ENCODE measurements around the gene HPDL.

HPDL gene

GRCh38 chr1:45322486-45323040, 4.1 kb upstream of the HPDL start:
- no peak for DNase-seq (ENCODE audit: low read depth in 1 of 2, low spot score in 1 of 2)

DNA sequence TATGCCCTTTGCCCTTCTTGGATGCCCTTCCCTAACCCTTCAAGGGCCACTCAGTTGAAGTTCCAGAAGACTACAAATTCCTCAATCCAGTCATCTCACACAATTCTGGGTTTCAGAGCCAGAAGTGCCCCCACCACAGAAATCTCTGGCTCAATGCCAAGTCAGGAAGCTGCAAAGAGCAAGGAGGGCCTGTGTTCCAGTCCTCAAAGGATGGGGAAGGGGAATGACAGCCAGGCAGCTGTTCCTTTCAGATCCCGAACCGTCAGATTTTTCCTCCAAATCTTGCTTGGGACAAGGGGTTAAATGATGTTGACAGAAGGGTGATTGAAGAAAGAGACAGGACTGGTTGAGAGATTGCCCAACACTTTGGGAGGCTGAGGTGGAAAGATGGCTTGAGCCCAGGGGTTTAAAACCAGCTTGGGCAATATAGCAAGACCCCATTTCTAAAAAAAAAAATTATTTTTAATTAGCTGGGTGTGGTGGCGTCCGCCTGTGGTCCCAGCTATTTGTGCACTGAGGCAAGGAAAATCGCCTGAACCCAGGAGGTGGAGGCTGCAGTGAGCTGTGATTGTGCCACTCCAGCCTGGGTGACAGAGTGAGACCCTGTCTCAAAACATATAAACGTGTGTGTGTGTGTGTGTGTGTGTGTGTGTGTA, 716 bp upstream of the HPDL start:
- DNase-seq (ENCODE audit: low read depth in 1 of 2, low spot score in 1 of 2), result no peak

DNA sequence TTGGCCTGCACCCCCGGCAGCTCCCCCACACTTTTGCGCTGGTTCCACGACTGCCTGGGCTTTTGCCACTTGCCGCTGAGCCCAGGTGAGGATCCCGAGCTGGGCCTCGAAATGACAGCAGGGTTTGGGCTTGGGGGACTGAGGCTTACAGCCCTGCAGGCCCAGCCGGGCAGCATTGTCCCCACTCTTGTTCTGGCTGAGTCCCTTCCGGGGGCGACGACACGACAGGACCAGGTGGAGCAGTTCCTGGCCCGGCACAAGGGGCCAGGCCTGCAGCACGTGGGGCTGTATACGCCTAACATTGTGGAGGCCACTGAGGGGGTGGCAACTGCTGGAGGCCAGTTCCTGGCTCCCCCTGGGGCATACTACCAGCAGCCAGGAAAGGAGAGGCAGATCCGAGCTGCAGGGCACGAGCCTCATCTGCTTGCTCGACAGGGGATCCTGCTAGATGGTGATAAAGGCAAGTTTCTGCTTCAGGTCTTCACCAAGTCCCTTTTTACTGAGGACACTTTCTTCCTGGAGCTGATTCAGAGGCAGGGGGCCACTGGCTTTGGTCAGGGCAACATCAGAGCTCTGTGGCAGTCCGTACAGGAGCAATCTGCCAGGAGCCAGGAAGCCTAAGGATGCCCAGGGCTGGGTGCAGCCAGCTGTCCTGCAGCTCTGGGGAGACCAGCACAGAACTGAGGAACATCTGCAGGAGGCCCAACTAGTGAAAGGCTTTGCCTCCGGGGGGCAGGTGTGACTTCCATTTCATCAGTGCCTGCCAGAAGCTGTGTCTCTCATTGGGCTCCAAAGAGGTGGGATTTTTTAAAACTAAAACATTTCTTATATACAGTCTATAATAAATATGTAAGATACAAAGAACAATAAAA, 1.2 kb downstream of the HPDL start:
- DNase-seq (ENCODE audit: low read depth in 1 of 2, low spot score in 1 of 2), result no peak

DNA sequence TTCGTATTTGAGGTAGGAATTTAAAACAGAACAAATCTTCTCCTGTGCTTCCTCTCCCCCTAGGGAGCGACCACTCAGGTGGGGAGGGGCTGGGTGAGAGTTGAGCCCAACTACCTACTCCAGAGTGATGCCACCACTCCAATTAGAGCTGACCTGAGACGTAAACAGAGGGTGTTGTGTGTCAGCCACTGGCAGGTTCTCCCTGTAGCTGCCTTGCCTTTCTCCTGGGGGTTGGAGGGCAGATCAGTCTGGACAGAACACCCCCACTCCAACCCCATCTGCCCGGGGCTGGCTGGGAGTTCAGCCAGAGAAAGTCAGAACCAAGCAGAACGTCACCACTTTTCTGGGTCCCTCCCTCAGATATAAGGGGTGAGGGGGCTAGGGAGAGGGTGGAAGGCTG, 2.0 kb downstream of the HPDL start:
- no peak for DNase-seq (ENCODE audit: low read depth in 1 of 2, low spot score in 1 of 2)

DNA sequence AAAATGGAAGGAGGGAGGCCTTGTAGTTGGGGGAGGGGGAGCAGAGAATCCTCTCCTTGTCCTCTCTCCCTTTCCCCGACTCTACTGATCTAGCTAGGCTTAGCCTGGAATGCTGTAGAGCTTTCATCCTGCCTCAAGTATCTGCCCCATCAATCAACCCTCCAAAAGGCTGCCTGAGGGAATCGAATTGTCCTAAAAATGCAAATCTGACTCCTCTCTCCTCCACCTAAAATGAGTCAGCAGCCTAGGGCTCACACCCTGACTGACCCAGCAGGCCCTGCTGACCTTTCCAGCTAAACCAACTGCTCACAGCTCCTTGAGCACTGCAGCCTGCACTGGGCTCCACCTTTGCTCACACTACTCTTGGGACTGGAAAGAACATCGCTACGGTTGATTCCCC, 2.8 kb downstream of the HPDL start:
- no peak for DNase-seq (ENCODE audit: low read depth in 1 of 2, low spot score in 1 of 2)

DNA sequence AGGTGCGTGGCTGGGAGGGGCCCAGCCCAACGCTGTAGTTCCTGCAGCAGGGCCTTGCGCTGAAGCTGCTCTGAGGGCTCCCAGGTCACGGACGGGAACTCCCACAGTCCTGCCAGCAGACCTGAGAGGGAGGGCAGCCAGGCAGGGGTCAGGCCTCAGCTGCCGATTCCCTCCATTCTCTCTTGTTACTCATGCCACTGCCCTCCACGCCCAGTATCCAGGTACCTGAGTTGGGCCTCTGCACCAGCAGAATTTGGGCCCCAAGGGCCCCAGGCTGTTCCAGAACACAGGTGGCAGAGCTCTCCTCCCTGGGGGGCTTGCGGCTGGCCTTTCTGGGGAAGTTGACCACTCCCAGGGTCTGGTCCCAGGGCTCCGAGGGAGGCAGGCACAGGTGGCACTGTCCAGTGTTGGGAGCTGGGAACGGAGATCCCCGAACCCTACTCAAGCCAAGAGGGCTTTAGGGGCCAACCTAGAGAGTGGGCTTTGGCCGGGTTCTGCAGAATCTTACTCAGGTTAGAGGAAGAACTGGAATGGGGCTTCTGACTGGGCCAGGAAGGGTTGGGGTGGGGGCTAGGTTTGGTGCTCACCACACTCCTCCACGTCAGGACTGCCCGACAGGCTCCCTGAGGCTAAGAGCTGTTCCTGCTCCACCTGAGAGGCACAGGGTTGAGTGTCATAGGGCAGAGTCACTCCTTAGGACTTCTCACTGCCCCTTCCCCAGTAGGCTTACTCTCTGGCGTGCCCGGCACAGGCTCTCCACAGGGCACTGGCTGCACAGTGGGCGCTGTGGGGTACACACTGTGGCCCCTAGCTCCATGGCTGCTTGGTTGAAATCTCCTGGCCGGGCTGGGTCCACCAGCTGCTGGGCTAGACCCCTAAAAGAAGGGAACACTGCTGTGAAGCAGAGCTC, 5.0 kb downstream of the HPDL start:
- DNase-seq (ENCODE audit: low read depth in 1 of 2, low spot score in 1 of 2), result no peak

DNA sequence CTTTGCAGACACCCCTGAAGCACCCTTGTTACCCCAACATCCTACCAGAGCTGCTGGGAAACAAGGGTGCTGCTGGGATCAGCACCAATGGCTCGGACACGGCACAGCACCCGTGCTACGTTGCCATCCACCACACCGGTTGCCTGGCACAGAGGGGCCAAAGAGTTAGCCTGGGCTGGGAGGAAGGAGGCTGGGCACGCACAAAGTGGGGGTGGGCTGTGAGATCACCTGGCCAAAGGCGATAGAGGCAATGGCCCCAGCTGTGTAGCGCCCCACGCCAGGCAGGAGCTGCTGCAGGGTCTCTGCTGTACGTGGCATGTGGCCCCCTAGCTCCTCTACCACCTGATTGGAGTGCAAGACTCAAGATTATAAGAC, 5.6 kb downstream of the HPDL start:
- no peak for DNase-seq (ENCODE audit: low read depth in 1 of 2, low spot score in 1 of 2)

DNA sequence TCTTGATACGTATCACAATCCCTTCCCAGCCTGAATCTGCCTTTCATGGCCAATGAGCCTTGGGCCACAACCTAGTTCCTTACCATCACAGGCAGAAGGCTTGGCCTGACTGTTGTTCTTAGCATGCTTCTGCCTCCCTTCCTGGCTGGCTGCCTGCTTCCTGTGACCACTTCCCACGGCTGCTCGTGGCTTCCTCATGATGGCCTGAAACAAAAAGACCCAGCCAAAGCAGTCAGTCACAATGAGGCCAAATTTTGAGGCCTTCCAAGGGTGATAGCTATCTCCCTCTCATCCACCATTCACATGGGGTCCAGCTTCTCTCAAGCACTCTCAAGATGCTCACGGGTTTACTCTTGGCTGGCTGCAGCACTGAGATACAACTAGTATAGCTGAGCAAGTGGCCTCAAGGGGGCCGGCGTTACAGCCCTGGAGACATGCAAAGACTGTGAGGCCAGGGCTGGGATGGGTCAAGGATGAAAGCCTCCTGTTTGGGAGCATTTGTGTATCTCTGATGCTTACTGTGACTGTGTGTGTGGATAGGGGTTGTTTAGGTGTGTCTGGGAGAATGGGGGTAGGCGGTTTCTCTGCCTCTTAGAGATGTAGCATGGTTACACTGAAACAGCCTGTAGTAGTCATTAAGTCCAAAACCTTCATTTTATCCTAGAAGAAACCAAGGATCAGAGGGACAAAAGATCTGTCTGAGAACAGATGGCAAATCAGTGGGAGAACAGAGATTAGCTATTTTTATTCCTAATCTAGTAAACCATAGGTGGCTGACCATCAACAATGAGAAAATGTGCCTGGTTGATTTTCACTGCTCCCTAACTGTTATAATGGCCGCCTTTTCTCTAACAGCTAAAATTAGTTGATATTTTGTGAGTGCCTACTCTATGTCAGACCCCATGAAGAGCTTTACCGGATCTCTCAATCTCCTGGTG, 7.9 kb downstream of the HPDL start:
- no peak for DNase-seq (ENCODE audit: low read depth in 1 of 2, low spot score in 1 of 2)

- DNase-seq (ENCODE audit: low read depth in 1 of 2, low spot score in 1 of 2), result no peak
Observed at GRCh38 chr1:45335855-45336324, 9.2 kb downstream of the HPDL start.

GRCh38 chr1:45337630-45338325, 11.1 kb downstream of the HPDL start:
- DNase-seq (ENCODE audit: low read depth in 1 of 2, low spot score in 1 of 2), result no peak

GRCh38 chr1:45339789-45340558, 13.3 kb downstream of the HPDL start, which contains the start of the genes MUTYH and TOE1:
MUTYH (minus strand) TSS chr1:45340440; CDS start chr1:45334505, 5,935 bp downstream.
TOE1 (plus strand) TSS chr1:45340170; CDS start chr1:45340253, 83 bp downstream.
- DNase-seq (ENCODE audit: low read depth in 1 of 2, low spot score in 1 of 2), result peak; percentile 86 to 94

DNA sequence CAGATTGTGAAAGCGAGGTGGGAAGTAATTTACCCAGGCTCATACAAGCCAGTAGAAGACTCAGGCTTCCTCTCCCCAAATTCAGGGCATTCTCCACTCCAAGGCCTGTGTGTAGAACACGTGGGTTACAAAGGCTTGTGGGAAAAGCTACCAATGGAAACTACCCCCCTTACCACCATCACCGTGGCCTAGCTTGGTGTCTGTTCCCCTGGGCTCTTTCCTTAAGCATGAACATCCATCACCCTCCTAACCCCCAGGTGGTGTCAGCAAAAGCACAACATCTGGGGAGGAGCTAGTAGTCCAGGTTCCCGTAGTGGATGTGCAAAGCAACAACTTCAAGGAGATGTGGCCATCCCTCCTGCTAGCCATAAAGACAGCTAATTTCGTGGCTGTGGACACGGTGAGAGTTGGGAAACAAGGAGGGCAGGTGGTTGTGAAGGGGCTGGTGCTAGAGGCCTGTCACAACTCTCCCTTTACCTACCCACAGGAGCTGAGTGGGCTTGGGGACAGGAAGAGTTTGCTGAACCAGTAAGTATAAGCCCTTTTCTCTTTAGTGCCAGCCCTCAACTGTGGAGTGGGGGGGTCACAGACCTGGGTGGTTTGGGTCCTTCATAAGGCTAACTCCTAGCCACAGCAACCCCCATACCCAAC, 14.2 kb downstream of the HPDL start:
- no peak for DNase-seq (ENCODE audit: low read depth in 1 of 2, low spot score in 1 of 2)

DNA sequence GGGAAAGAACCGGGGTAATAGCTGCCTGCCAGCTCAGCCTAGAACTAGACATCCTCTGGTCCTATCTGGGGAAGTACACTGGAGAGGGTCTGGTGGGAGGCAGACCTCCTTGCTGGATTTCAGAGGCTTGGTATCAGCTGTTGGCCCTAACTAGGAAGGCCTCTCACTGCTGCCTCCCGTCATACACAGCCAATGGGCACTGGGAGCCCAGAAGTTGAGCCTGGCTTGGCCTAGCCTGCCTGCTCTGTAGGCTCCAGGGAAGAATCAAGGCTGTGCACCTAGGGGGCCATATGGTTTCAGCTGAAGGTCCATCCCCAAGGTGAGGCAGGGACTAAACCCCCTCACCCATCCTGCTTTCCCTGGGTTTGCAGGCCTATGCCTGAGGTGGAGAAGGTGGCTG, 17.8 kb downstream of the HPDL start:
- no peak for DNase-seq (ENCODE audit: low read depth in 1 of 2, low spot score in 1 of 2)

GRCh38 chr1:45345014-45345413, 18.3 kb downstream of the HPDL start:
- DNase-seq (ENCODE audit: low read depth in 1 of 2, low spot score in 1 of 2), result no peak

- no peak for DNase-seq (ENCODE audit: low read depth in 1 of 2, low spot score in 1 of 2)
Observed at GRCh38 chr1:45346473-45346872, 19.8 kb downstream of the HPDL start.

DNA sequence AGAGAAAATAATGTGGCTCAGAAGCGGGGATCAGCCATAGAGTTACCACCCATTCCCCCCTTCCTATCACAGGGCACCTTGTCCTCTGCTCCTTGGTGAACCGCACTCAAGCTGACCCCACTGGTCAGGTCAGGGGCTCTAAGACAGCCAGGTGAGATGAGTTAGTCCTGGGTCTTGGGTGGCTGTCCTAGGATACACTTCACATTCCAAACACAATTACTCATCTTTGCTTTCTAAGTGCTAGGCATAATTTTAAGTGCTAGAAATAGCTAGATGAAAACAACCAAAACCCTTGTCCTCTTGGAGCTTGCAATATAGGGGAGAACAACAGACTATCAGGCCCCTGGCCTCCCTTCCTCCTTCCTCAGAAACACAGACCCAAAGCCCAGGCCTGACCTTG, 21.3 kb downstream of the HPDL start:
- no peak for DNase-seq (ENCODE audit: low read depth in 1 of 2, low spot score in 1 of 2)

DNA sequence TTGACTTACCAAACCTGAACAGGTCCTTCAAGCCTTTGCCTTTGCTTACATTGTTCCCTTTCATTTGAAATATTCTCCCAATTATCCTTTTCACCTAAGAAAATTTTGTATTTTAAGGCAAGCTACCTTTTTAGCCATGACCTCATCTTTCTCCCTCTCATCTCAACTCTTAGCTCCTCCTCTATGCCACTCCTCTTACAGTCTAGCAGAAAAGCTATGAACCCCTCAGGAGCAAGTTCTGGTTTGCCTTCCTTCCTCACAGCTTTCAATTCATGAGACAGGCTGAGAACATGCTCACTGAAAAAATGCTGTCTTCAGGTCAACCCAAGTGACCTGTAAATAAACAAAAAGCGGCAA, 21.9 kb downstream of the HPDL start:
- no peak for DNase-seq (ENCODE audit: low read depth in 1 of 2, low spot score in 1 of 2)

Data from activated CD4-positive, alpha-beta T cell treated with anti-CD3 and anti-CD28 coated beads, Interleukin-2, amount 50 U/mL, for 24 hours (primary cell).